ENCODE data around the gene ABCC1. TPM values are rescaled to one million over a fixed set of nuclear protein-coding genes. Genes with fewer than 3 reads are reported as not detected.
"Not testable (repeated sequence)": the region's sequence is repeated elsewhere in the genome, so short reads cannot be mapped to it uniquely, and the experiment has no call there.

ABCC1 gene
- total RNA-seq, 1 donor from 2014 or later = 21.8 TPM

- Mint-ChIP-seq H3K4me1 (ENCODE audit: unreplicated experiment) (no peaks in the 10 kb centered on the region), H3K4me3 (ENCODE audit: unreplicated experiment) (no peak overlapping the region), H3K36me3 (ENCODE audit: low read depth, unreplicated experiment) (peaks cover 34% of the 10 kb centered on the region), H3K27me3 (ENCODE audit: unreplicated experiment) (peaks cover 4% of the 10 kb centered on the region), H3K9me3 (ENCODE audit: unreplicated experiment) (peaks cover 18% of the 10 kb centered on the region), H3K27ac (ENCODE audit: unreplicated experiment) (no peak overlapping the region)
- no peak for DNase-seq (ENCODE audit: low spot score)
- TF ChIP-seq, protein P1, sequence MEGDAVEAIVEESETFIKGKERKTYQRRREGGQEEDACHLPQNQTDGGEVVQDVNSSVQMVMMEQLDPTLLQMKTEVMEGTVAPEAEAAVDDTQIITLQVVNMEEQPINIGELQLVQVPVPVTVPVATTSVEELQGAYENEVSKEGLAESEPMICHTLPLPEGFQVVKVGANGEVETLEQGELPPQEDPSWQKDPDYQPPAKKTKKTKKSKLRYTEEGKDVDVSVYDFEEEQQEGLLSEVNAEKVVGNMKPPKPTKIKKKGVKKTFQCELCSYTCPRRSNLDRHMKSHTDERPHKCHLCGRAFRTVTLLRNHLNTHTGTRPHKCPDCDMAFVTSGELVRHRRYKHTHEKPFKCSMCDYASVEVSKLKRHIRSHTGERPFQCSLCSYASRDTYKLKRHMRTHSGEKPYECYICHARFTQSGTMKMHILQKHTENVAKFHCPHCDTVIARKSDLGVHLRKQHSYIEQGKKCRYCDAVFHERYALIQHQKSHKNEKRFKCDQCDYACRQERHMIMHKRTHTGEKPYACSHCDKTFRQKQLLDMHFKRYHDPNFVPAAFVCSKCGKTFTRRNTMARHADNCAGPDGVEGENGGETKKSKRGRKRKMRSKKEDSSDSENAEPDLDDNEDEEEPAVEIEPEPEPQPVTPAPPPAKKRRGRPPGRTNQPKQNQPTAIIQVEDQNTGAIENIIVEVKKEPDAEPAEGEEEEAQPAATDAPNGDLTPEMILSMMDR (IDR thresholded peaks at IDR 0.05; ENCODE audit: unreplicated experiment) = no peak
These were observed 32.0 kb downstream of the ABCC1 start for GRCh38 chr16:15981382-15981781.

- not testable (repeated sequence) for H3K27ac Mint-ChIP-seq (ENCODE audit: unreplicated experiment); DNase-seq (ENCODE audit: low spot score); H3K27me3 Mint-ChIP-seq (ENCODE audit: unreplicated experiment); H3K4me1 Mint-ChIP-seq (ENCODE audit: unreplicated experiment); H3K4me3 Mint-ChIP-seq (ENCODE audit: unreplicated experiment)
- Mint-ChIP-seq H3K36me3 (ENCODE audit: low read depth, unreplicated experiment) (peaks cover 34% of the 10 kb centered on the region), H3K9me3 (ENCODE audit: unreplicated experiment) (peaks cover 18% of the 10 kb centered on the region)
These were observed 32.9 kb downstream of the ABCC1 start for GRCh38 chr16:15982194-15982915.

- peaks cover 9% of the 10 kb centered on the region for H3K27me3 Mint-ChIP-seq (ENCODE audit: unreplicated experiment)
- H3K9me3 Mint-ChIP-seq (ENCODE audit: unreplicated experiment) = peaks cover 11% of the 10 kb centered on the region
- TF ChIP-seq, protein P1 (IDR thresholded peaks at IDR 0.05; ENCODE audit: unreplicated experiment) = no peak
- DNase-seq (ENCODE audit: low spot score) = no peak
- peaks cover 26% of the 10 kb centered on the region for H3K36me3 Mint-ChIP-seq (ENCODE audit: low read depth, unreplicated experiment)
- peaks cover 4% of the 10 kb centered on the region for H3K4me1 Mint-ChIP-seq (ENCODE audit: unreplicated experiment)
- H3K27ac Mint-ChIP-seq (ENCODE audit: unreplicated experiment) = peak overlapping the region; percentile 30
- no peak overlapping the region for H3K4me3 Mint-ChIP-seq (ENCODE audit: unreplicated experiment)
These were observed 34.5 kb downstream of the ABCC1 start for GRCh38 chr16:15983898-15984297.

DNA sequence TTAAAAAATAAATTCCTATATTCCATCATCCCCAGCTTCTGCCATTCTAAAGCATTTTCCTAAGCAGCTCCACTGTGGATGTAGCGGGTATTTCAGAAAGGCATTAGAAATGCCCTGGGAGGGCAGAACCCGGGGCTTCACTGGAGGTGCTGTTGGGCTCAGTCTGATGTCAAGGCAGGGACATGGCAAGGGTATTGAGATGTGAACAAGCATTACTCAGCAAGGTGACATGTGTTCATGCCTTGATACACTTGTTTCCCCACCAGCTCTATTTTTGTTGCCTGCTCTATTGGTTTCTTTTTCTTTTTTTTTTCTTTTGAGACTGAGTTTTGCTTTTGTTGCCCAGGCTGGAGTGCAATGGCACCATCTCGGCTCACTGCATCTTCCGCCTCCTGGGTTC, 35.7 kb downstream of the ABCC1 start:
- TF ChIP-seq, protein P1 (IDR thresholded peaks at IDR 0.05; ENCODE audit: unreplicated experiment) = no peak

GRCh38 chr16:15986261-15986660, 36.8 kb downstream of the ABCC1 start:
- H3K9me3 Mint-ChIP-seq (ENCODE audit: unreplicated experiment) = peaks cover 5% of the 10 kb centered on the region
- no peak overlapping the region for H3K27ac Mint-ChIP-seq (ENCODE audit: unreplicated experiment)
- H3K27me3 Mint-ChIP-seq (ENCODE audit: unreplicated experiment) = peaks cover 10% of the 10 kb centered on the region
- DNase-seq (ENCODE audit: low spot score) = no peak
- TF ChIP-seq, protein P1 (IDR thresholded peaks at IDR 0.05; ENCODE audit: unreplicated experiment) = no peak
- peaks cover 4% of the 10 kb centered on the region for H3K4me1 Mint-ChIP-seq (ENCODE audit: unreplicated experiment)
- H3K4me3 Mint-ChIP-seq (ENCODE audit: unreplicated experiment) = no peak overlapping the region
- H3K36me3 Mint-ChIP-seq (ENCODE audit: low read depth, unreplicated experiment) = peaks cover 8% of the 10 kb centered on the region

More for the DNA sequence above, 35.7 kb downstream of the ABCC1 start:
- Mint-ChIP-seq H3K4me1 (ENCODE audit: unreplicated experiment) (peaks cover 4% of the 10 kb centered on the region), H3K4me3 (ENCODE audit: unreplicated experiment) (no peak overlapping the region), H3K9me3 (ENCODE audit: unreplicated experiment) (peaks cover 10% of the 10 kb centered on the region), H3K27me3 (ENCODE audit: unreplicated experiment) (peaks cover 10% of the 10 kb centered on the region), H3K36me3 (ENCODE audit: low read depth, unreplicated experiment) (peaks cover 14% of the 10 kb centered on the region), H3K27ac (ENCODE audit: unreplicated experiment) (no peak overlapping the region)
- no peak for DNase-seq (ENCODE audit: low spot score)

Measured in endothelial cell (in vitro differentiated cells).